Activated T-cell treated with anti-CD3 and anti-CD28 coated beads for 1 hour (primary cell): Measurements from ENCODE around the gene USP21.

ENCODE experiments used
- DNase-seq: peaks from one replicate; pipeline ENCODE4 v3.0.0-alpha.2; 2020; ENCODE audit warnings: low read depth

USP21 gene

DNA sequence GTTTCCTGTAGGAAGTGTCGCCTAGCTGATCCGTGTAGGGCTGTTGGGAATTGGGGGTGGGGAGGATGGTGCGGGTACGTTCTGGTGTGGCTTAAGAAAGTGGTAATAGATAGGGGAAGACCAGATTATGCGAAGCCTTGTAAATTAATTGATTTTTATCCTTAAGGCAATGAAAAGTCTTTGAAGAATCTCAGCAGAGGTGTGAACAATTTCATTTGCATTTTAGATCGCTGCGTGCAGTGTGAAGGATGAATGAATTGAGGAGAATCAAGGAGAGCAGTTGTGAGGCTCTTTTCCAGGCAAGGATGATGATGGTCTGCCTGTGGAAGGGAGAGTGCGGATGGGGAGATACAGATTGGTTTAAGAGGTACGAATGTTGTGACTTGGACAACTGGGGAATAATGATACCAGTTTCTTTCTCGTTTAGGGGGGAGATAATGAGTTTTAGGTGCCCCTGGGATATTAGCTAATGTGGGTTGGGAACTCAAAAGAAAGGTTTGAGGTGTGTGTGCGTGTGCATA lies 26.0 kb upstream of the USP21 start:
- DNase-seq: no peak

- no peak for DNase-seq
These were observed 21.4 kb upstream of the USP21 start for GRCh38 chr1:161137881-161138280.

GRCh38 chr1:161138431-161138830 lies 20.9 kb upstream of the USP21 start:
- DNase-seq: no peak

- peak; percentile 27 for DNase-seq
These were observed 19.5 kb upstream of the USP21 start for GRCh38 chr1:161139766-161140165.

- DNase-seq: no peak
These were observed 18.4 kb upstream of the USP21 start for GRCh38 chr1:161140755-161141400.

DNA sequence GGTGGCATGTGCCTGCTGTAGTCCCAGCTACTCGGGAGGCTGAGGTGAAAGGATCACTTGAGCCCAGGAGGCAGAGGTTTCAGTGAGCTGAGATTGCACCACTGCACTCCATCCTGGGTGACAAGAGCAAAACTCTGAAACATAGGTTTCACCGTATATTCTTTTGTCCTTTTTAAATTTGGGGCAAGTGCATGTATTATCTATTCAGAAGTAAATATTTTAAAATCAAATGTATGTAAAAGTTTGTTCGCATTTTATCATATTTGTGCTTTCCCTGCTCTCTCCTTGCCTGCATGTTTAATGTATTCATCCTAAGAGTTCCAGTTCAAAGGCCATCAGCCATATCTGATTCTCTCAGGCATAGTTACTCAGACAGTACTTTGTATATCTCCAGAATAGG lies 13.5 kb upstream of the USP21 start:
- DNase-seq: no peak

- DNase-seq: no peak
These were observed 6.1 kb upstream of the USP21 start for GRCh38 chr1:161153176-161153575.

DNA sequence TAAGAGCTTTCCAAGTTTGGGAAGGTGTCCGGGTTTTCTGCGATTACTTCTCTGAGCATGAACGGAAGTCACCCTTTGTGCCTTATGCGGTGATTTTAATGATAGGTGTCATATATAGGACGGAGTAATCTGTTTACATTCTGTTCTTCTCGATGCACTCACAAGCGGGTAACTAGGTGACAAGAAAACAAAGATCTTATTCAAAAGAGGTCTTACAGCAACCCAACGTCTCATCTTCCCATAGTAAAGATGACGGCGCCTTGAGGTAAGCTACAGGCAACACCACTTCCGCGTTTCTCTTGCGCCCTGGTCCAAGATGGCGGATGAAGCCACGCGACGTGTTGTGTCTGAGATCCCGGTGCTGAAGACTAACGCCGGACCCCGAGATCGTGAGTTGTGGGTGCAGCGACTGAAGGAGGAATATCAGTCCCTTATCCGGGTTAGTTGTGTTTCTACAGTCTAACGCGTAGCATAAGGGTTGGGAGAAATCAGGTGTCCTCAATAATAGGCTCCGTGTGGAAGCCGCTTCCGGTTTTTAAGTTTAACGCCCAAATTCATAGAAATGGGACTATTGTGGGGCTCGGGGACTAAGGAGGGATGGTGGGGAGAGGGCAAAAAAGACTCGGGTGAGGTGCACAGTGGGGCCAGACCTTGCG lies 5.5 kb upstream of the USP21 start, which contains the start of gene UFC1:
TSS of gene UFC1 (plus strand) at position 297 of the 656 bp plus-strand sequence. CDS start at position 317, 20 bp downstream.
- DNase-seq: peak; percentile 68

GRCh38 chr1:161157867-161158266 lies 1.4 kb upstream of the USP21 start:
- DNase-seq: no peak

DNA sequence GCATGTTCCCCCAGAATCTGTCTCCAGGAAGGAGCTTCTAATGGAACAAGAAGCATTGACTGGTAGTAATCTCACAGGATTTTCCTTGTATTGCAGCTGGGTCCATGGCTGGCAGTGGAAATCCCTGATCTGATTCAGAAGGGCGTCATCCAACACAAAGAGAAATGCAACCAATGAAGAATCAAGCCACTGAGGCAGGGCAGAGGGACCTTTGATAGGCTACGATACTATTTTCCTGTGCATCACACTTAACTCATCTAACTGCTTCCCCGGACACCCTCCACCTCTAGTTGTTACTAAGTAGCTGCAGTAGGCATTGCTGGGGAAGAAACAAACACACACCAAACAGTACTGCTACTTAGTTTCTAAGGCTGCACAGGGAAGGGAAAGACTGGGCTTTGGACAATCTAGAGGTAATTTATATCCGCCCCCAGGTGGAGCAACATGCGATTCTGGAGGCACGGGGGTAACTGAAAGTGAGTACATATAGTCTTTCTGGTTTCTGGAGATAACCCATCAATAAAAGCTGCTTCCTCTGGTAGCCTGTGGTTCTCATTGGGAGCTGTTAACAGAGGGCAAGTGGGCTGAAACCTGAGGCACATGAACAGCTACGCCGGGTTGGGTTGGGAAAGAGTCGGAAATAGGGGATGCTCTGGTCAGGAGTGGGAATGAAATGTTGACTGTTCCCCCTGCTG lies 837 bp upstream of the USP21 start:
- DNase-seq: no peak

GRCh38 chr1:161159913-161160243 lies 578 bp downstream of the USP21 start:
- no peak for DNase-seq

DNA sequence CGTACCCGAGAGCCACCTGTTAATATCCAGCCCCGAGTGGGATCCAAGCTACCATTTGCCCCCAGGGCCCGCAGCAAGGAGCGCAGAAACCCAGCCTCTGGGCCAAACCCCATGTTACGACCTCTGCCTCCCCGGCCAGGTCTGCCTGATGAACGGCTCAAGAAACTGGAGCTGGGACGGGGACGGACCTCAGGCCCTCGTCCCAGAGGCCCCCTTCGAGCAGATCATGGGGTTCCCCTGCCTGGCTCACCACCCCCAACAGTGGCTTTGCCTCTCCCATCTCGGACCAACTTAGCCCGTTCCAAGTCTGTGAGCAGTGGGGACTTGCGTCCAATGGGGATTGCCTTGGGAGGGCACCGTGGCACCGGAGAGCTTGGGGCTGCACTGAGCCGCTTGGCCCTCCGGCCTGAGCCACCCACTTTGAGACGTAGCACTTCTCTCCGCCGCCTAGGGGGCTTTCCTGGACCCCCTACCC lies 1.4 kb downstream of the USP21 start:
- no peak for DNase-seq

- DNase-seq: no peak
These were observed 2.4 kb downstream of the USP21 start for GRCh38 chr1:161161652-161162051.

GRCh38 chr1:161162052-161162451 lies 2.8 kb downstream of the USP21 start:
- no peak for DNase-seq

- no peak for DNase-seq
These were observed 3.5 kb downstream of the USP21 start for GRCh38 chr1:161162806-161163205.

GRCh38 chr1:161163793-161164192 lies 4.5 kb downstream of the USP21 start:
- no peak for DNase-seq

DNA sequence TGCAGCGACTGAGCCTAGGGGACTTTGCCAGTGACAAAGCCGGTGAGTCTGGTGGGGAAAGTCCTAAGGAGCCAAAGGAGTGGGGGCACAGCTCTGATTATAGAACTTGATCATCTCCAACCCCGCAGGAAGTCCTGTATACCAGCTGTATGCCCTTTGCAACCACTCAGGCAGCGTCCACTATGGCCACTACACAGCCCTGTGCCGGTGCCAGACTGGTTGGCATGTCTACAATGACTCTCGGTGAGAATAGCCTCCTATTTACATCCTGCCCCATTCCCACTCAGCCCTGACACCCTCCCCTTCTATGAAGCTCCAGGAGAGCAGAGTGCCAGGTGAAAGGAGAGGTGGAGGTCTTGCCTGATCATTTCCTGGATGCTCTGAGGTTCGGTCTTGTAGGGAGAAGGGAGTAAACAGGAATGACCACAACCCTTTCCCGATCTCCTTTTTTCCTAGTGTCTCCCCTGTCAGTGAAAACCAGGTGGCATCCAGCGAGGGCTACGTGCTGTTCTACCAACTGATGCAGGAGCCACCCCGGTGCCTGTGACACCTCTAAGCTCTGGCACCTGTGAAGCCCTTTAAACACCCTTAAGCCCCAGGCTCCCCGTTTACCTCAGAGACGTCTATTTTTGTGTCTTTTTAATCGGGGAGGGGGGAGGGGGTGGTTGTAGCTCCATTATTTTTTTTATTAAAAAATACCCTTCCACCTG lies 5.8 kb downstream of the USP21 start:
- no peak for DNase-seq

- DNase-seq: peak; percentile 83
These were observed 6.7 kb downstream of the USP21 start, which contains the start of gene PPOX for GRCh38 chr1:161165742-161166668. PPOX (plus strand) TSS chr1:161166426; CDS start chr1:161166848, 422 bp downstream.

GRCh38 chr1:161166669-161167548 lies 7.6 kb downstream of the USP21 start:
- DNase-seq: no peak

GRCh38 chr1:161168906-161169305 lies 9.6 kb downstream of the USP21 start:
- DNase-seq: no peak
